Adrenal gland (tissue), 5 donors: ENCODE results near the gene IQSEC1.

Experiments
- POLR2A ChIP-seq, 2 donors: fragments of 450-650 bp; IDR thresholded peaks; one replicate each; pipeline ENCODE4 v1.6.1; 2017; ENCODE audit warnings: antibody characterized with exemption in 2 of 2, mild to moderate bottlenecking in 2 of 2, moderate library complexity in 1 of 2
- TF ChIP-seq, protein P1 (sequence below), 6 experiments: fragments of 450-650 bp in 4 of 6; fragments of 200-600 bp in 2 of 6; sonication (generic) in 1 of 6; IDR thresholded peaks; 1 replicate in 5 of 6; 2 replicates in 1 of 6; pipeline versions ENCODE4 v1.5.1 to v1.8.0; 2016 to 2021; ENCODE audit warnings: antibody characterized with exemption in 6 of 6, mild to moderate bottlenecking in 2 of 6, moderate library complexity in 1 of 6
- donor health status: DM: no; HTN: no; CAD: no.

DNA sequence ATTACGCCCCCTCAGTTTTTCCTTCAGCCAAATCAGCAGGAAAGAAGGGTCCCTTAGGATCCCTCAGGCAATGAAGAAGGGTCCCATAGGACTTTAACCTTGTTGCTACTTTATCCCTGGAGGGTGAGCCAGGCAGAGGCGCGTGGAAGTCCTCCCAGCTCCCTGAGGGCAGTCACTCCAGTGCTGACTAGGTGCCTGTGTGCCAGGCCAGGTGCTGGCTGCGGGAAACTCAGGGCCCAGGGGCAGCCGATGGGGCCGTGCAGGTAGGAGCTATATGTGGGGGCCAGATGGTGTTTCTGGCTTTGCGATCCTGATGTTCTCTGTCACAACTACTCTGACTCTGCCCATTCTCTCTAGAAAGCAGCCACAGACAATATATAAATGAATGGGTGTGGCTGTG, 42.8 kb upstream of the IQSEC1 start:
- TF ChIP-seq, protein P1, sequence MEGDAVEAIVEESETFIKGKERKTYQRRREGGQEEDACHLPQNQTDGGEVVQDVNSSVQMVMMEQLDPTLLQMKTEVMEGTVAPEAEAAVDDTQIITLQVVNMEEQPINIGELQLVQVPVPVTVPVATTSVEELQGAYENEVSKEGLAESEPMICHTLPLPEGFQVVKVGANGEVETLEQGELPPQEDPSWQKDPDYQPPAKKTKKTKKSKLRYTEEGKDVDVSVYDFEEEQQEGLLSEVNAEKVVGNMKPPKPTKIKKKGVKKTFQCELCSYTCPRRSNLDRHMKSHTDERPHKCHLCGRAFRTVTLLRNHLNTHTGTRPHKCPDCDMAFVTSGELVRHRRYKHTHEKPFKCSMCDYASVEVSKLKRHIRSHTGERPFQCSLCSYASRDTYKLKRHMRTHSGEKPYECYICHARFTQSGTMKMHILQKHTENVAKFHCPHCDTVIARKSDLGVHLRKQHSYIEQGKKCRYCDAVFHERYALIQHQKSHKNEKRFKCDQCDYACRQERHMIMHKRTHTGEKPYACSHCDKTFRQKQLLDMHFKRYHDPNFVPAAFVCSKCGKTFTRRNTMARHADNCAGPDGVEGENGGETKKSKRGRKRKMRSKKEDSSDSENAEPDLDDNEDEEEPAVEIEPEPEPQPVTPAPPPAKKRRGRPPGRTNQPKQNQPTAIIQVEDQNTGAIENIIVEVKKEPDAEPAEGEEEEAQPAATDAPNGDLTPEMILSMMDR (IDR thresholded peaks at IDR 0.05) = no peak
- no peak for TF ChIP-seq POLR2A (IDR thresholded peaks at IDR 0.05)
